ENCODE data around the gene EHD1. TPM values are rescaled to one million over a fixed set of nuclear protein-coding genes. Genes with fewer than 3 reads are reported as not detected.

EHD1 gene
- total RNA-seq, 1 donor from 2014 or later = 61.0 TPM

GRCh38 chr11:64835616-64836447 is 42.6 kb downstream of the EHD1 start:
- H3K27me3 Mint-ChIP-seq (ENCODE audit: unreplicated experiment) = no peaks in the 10 kb centered on the region
- no peak overlapping the region for H3K4me3 Mint-ChIP-seq (ENCODE audit: unreplicated experiment)
- no peaks in the 10 kb centered on the region for H3K36me3 Mint-ChIP-seq (ENCODE audit: unreplicated experiment)
- no peak for DNase-seq (ENCODE audit: extremely low spot score, unreplicated experiment)
- H3K27ac Mint-ChIP-seq (ENCODE audit: unreplicated experiment) = no peak overlapping the region
- TF ChIP-seq CTCF (IDR thresholded peaks at IDR 0.05) = no peak
- no peaks in the 10 kb centered on the region for H3K9me3 Mint-ChIP-seq (ENCODE audit: unreplicated experiment)
- H3K4me1 Mint-ChIP-seq (ENCODE audit: unreplicated experiment) = no peaks in the 10 kb centered on the region

GRCh38 chr11:64834723-64835615 is 43.5 kb downstream of the EHD1 start:
- DNase-seq (ENCODE audit: extremely low spot score, unreplicated experiment) = no peak
- H3K4me1 Mint-ChIP-seq (ENCODE audit: unreplicated experiment) = no peaks in the 10 kb centered on the region
- no peaks in the 10 kb centered on the region for H3K27me3 Mint-ChIP-seq (ENCODE audit: unreplicated experiment)
- H3K4me3 Mint-ChIP-seq (ENCODE audit: unreplicated experiment) = no peak overlapping the region
- H3K27ac Mint-ChIP-seq (ENCODE audit: unreplicated experiment) = no peak overlapping the region
- H3K36me3 Mint-ChIP-seq (ENCODE audit: unreplicated experiment) = no peaks in the 10 kb centered on the region
- TF ChIP-seq CTCF (IDR thresholded peaks at IDR 0.05) = no peak
- no peaks in the 10 kb centered on the region for H3K9me3 Mint-ChIP-seq (ENCODE audit: unreplicated experiment)

- Mint-ChIP-seq H3K4me3 (ENCODE audit: unreplicated experiment) (no peak overlapping the region), H3K9me3 (ENCODE audit: unreplicated experiment) (no peaks in the 10 kb centered on the region), H3K36me3 (ENCODE audit: unreplicated experiment) (no peaks in the 10 kb centered on the region), H3K27me3 (ENCODE audit: unreplicated experiment) (no peaks in the 10 kb centered on the region), H3K4me1 (ENCODE audit: unreplicated experiment) (no peaks in the 10 kb centered on the region), H3K27ac (ENCODE audit: unreplicated experiment) (no peak overlapping the region)
- TF ChIP-seq CTCF (IDR thresholded peaks at IDR 0.05) = no peak
- no peak for DNase-seq (ENCODE audit: extremely low spot score, unreplicated experiment)
These were observed 44.2 kb downstream of the EHD1 start for GRCh38 chr11:64834031-64834722.

GRCh38 chr11:64833509-64833908 is 44.9 kb downstream of the EHD1 start:
- no peak overlapping the region for H3K4me3 Mint-ChIP-seq (ENCODE audit: unreplicated experiment)

More at GRCh38 chr11:64833509-64833908, 44.9 kb downstream of the EHD1 start:
- H3K4me1 Mint-ChIP-seq (ENCODE audit: unreplicated experiment) = no peaks in the 10 kb centered on the region
- H3K36me3 Mint-ChIP-seq (ENCODE audit: unreplicated experiment) = no peaks in the 10 kb centered on the region
- H3K9me3 Mint-ChIP-seq (ENCODE audit: unreplicated experiment) = no peaks in the 10 kb centered on the region
- no peak overlapping the region for H3K27ac Mint-ChIP-seq (ENCODE audit: unreplicated experiment)
- no peak for DNase-seq (ENCODE audit: extremely low spot score, unreplicated experiment)
- TF ChIP-seq CTCF (IDR thresholded peaks at IDR 0.05) = no peak
- H3K27me3 Mint-ChIP-seq (ENCODE audit: unreplicated experiment) = no peaks in the 10 kb centered on the region

Measured in osteocyte (in vitro differentiated cells).